SK-N-MC (cell line): ENCODE results near the gene ANKEF1.

Experiments used
- EZH2 ChIP-seq: fragments of 200-600 bp; sonication (generic); IDR thresholded peaks from one replicate; pipeline ENCODE4 v1.6.1; 2017; ENCODE audit warnings: antibody characterized with exemption
- POLR2AphosphoS5 ChIP-seq: IDR thresholded peaks from 2 replicates; pipeline ENCODE4 v1.6.1; 2012; ENCODE audit warnings: mild to moderate bottlenecking, low read depth, low read length, borderline replicate concordance

DNA sequence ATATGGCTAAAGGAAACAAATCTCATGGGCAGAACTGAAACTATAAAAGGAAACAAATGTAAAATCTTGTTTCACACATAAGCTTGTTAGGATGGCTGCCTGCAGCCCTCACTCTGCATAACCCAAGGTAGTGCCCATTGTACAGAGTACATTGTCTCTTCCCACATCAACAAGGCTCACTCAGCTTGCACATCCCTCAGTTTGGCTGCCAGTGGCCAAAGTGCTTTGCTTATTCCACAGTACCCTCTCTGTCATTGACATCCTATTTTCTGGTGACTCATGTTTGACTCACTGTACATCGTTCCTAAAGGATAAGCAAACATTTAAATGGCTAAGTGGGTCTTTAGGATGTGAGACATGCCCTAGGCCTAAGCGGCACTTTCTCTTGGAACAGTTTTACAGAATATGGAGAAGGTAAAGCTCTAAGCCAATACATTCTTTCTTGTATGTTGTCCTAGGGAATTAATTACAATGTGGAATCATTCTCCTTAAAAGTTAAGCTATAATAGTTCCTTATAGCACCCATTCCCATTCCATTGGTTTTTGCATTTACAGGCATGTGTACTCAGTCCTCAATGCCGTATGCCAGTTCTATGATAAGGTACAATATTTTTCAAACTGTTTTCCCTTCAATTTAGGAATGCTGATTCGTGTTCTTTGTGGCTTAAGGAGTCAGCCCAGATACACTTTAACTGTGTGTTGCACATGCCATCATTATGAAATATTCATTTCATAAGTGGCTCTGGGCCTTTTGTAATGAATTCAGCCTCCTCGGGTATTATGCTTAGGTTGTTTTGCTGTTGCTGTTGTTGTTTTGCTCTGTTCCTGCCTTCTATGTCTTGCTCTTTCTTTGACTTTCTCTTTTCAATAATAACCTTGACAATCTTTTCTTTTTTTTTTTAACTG, 5.5 kb downstream of the ANKEF1 start:
- TF ChIP-seq POLR2AphosphoS5, result no peak
- TF ChIP-seq EZH2, result no peak
